ENCODE data around the gene AKAP6. TPM values are rescaled to one million over a fixed set of nuclear protein-coding genes. Genes with fewer than 3 reads are reported as not detected.

Gene AKAP6
- total RNA-seq, 3 donors from 2014 or later = 1.1 to 9.1 (median 4.6) TPM

DNA sequence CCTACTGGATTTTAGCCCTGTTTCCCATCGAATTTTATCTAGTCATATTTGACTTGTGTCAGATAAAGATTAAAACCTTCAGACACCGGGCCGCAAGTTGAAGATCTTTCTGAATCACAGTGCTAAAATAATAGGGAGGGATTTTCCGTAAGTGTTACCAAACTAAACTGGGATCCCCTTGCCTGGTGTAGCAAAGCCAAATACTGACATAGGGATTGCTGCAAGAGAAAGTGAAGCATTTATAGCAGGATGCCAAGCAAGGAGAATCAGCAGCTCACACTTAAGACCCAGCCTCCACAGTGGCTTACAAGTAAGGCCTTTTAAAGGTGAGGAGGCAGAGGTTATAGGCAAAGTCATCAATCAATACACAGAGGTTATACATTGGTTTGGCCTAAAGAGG lies 147.4 kb downstream of the AKAP6 start:
- H3K36me3 ChIP-seq = no peaks in the 10 kb centered on the region
- intact Hi-C loops (cut with DNase I; ENCODE audit: low total_unique reads) = no loop called here
- TF ChIP-seq POLR2AphosphoS5 (IDR thresholded peaks at IDR 0.05) (no peak), POLR2A (IDR thresholded peaks at IDR 0.05) (no peak)
- TF ChIP-seq, protein P1, sequence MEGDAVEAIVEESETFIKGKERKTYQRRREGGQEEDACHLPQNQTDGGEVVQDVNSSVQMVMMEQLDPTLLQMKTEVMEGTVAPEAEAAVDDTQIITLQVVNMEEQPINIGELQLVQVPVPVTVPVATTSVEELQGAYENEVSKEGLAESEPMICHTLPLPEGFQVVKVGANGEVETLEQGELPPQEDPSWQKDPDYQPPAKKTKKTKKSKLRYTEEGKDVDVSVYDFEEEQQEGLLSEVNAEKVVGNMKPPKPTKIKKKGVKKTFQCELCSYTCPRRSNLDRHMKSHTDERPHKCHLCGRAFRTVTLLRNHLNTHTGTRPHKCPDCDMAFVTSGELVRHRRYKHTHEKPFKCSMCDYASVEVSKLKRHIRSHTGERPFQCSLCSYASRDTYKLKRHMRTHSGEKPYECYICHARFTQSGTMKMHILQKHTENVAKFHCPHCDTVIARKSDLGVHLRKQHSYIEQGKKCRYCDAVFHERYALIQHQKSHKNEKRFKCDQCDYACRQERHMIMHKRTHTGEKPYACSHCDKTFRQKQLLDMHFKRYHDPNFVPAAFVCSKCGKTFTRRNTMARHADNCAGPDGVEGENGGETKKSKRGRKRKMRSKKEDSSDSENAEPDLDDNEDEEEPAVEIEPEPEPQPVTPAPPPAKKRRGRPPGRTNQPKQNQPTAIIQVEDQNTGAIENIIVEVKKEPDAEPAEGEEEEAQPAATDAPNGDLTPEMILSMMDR (IDR thresholded peaks at IDR 0.05) = no peak
- no peaks in the 10 kb centered on the region for H3K9me3 ChIP-seq
- H3K4me1 ChIP-seq = peaks cover 0 to 8% of the 10 kb centered on the region in 2 donors
- no peaks in the 10 kb centered on the region for H3K27me3 ChIP-seq
- no peak overlapping the region for H3K27ac ChIP-seq
- no peak for DNase-seq (ENCODE audit: low spot score in 2 of 2)
- H3K4me3 ChIP-seq = no peak overlapping the region

- H3K27me3 ChIP-seq = no peaks in the 10 kb centered on the region
- H3K36me3 ChIP-seq = no peaks in the 10 kb centered on the region
- peak overlapping the region; percentile 38 to 68 for H3K27ac ChIP-seq
- peaks cover 0 to 1% of the 10 kb centered on the region in 2 donors for H3K4me1 ChIP-seq
- no peak for DNase-seq (ENCODE audit: low spot score in 2 of 2)
- no peak overlapping the region for H3K4me3 ChIP-seq
- TF ChIP-seq POLR2AphosphoS5 (IDR thresholded peaks at IDR 0.05) = no peak
- TF ChIP-seq POLR2A (IDR thresholded peaks at IDR 0.05) = no peak
- TF ChIP-seq, protein P1 (IDR thresholded peaks at IDR 0.05) = no peak
- no peaks in the 10 kb centered on the region for H3K9me3 ChIP-seq
- intact Hi-C loops (cut with DNase I; ENCODE audit: low total_unique reads) = no loop called here
Measured at GRCh38 chr14:32477396-32477795, 148.3 kb downstream of the AKAP6 start.

DNA sequence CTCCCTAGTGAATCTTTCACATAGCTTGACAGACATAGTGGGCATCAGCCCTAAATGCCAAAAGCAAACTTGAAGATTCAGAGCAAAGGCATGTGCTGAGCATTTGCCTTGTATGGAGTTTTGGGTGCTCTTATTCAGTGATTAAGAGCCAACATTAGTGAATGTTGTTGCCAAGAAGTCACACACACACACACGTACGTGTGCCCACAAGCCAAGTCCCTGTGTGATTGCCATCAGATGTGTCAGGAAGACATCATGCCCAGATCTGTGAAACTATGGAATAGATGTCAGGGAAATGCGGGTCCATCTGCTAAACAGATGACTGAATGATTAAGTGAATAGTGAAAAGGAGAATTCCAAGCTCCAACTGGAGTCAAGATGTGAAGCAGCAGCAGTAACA lies 149.0 kb downstream of the AKAP6 start:
- H3K4me3 ChIP-seq = no peak overlapping the region
- intact Hi-C loops (cut with DNase I; ENCODE audit: low total_unique reads) = no loop called here
- DNase-seq (ENCODE audit: low spot score in 2 of 2) = no peak
- no peaks in the 10 kb centered on the region for H3K9me3 ChIP-seq
- H3K27ac ChIP-seq = peak overlapping the region; percentile 38 to 68
- H3K36me3 ChIP-seq = no peaks in the 10 kb centered on the region
- H3K4me1 ChIP-seq = no peaks in the 10 kb centered on the region
- TF ChIP-seq POLR2A (IDR thresholded peaks at IDR 0.05) (no peak), POLR2AphosphoS5 (IDR thresholded peaks at IDR 0.05) (no peak)
- TF ChIP-seq, protein P1 (IDR thresholded peaks at IDR 0.05) = no peak
- no peaks in the 10 kb centered on the region for H3K27me3 ChIP-seq

GRCh38 chr14:32480337-32480736 lies 151.2 kb downstream of the AKAP6 start:
- Histone ChIP-seq H3K27ac (no peak overlapping the region), H3K9me3 (no peaks in the 10 kb centered on the region), H3K36me3 (no peaks in the 10 kb centered on the region), H3K4me3 (no peak overlapping the region), H3K27me3 (no peaks in the 10 kb centered on the region), H3K4me1 (no peaks in the 10 kb centered on the region)
- intact Hi-C loops (cut with DNase I; ENCODE audit: low total_unique reads) = no loop called here
- no peak for TF ChIP-seq POLR2A (IDR thresholded peaks at IDR 0.05)
- no peak for TF ChIP-seq POLR2AphosphoS5 (IDR thresholded peaks at IDR 0.05)
- TF ChIP-seq, protein P1 (IDR thresholded peaks at IDR 0.05) = no peak
- no peak for DNase-seq (ENCODE audit: low spot score in 2 of 2)

- Histone ChIP-seq H3K4me1 (no peaks in the 10 kb centered on the region), H3K27me3 (no peaks in the 10 kb centered on the region), H3K36me3 (no peaks in the 10 kb centered on the region), H3K27ac (no peak overlapping the region), H3K9me3 (no peaks in the 10 kb centered on the region), H3K4me3 (no peak overlapping the region)
- intact Hi-C loops (cut with DNase I; ENCODE audit: low total_unique reads) = no loop called here
- TF ChIP-seq POLR2AphosphoS5 (IDR thresholded peaks at IDR 0.05) (no peak), POLR2A (IDR thresholded peaks at IDR 0.05) (no peak)
- TF ChIP-seq, protein P1 (IDR thresholded peaks at IDR 0.05) = no peak
- no peak for DNase-seq (ENCODE audit: low spot score in 2 of 2)
Measured at GRCh38 chr14:32481707-32482106, 152.6 kb downstream of the AKAP6 start.
